Activated CD4-positive, alpha-beta T cell treated with anti-CD3 and anti-CD28 coated beads, Interleukin-2, amount 10 ng/mL, durations not matched to agents 24 days and 14 days (primary cell): ENCODE data around the gene NUBPL. TPM values are rescaled to one million over a fixed set of nuclear protein-coding genes. Genes with fewer than 3 reads are reported as not detected.
"Not testable (repeated sequence)": the region's sequence is repeated elsewhere in the genome, so short reads cannot be mapped to it uniquely, and the experiment has no call there.

Experiments
- DNase-seq: peaks from one replicate; pipeline ENCODE4 v3.0.0; 2022
- H3K27ac Mint-ChIP-seq: one replicate; pipeline ENCODE4 v1.8.0; 2022; ENCODE audit warnings: mild to moderate bottlenecking, mixed read lengths
- H3K27me3 Mint-ChIP-seq: one replicate; pipeline ENCODE4 v1.8.0; 2022; ENCODE audit warnings: mixed read lengths
- H3K36me3 Mint-ChIP-seq: one replicate; pipeline ENCODE4 v1.8.0; 2022; ENCODE audit warnings: low read depth, mild to moderate bottlenecking, mixed read lengths
- H3K4me1 Mint-ChIP-seq: one replicate; pipeline ENCODE4 v1.8.0; 2021; ENCODE audit warnings: mixed read lengths
- H3K4me3 Mint-ChIP-seq: one replicate; pipeline ENCODE4 v1.8.0; 2022; ENCODE audit warnings: mild to moderate bottlenecking, moderate library complexity, mixed read lengths
- H3K9me3 Mint-ChIP-seq: one replicate; pipeline ENCODE4 v1.8.0; 2021; ENCODE audit warnings: mixed read lengths
- intact Hi-C: fragments of 100-400 bp; cut with micrococcal nuclease; formaldehyde crosslinking; loops from one replicate; pipeline ENCODE4 v1.15.1; 2023
- total RNA-seq: library from RNA; stranded (reverse); gene quantifications from 2 replicates; pipeline ENCODE4 v1.2.3, GENCODE V29; 2022

The NUBPL gene
- total RNA-seq, 1 donor from 2014 or later = 12.3 TPM

- H3K9me3 Mint-ChIP-seq = peaks cover 10% of the 10 kb centered on the region
- peaks cover 4% of the 10 kb centered on the region for H3K36me3 Mint-ChIP-seq
- DNase-seq = no peak
- H3K27ac Mint-ChIP-seq = no peak overlapping the region
- no peaks in the 10 kb centered on the region for H3K4me1 Mint-ChIP-seq
- intact Hi-C loops = no loop called here
- H3K27me3 Mint-ChIP-seq = no peaks in the 10 kb centered on the region
- H3K4me3 Mint-ChIP-seq = no peak overlapping the region
Measured at GRCh38 chr14:31703056-31703455, 141.9 kb downstream of the NUBPL start.

GRCh38 chr14:31705731-31706130 lies 144.5 kb downstream of the NUBPL start:
- H3K4me3 Mint-ChIP-seq = no peak overlapping the region
- no peaks in the 10 kb centered on the region for H3K27me3 Mint-ChIP-seq
- peaks cover 4% of the 10 kb centered on the region for H3K36me3 Mint-ChIP-seq
- no peak overlapping the region for H3K27ac Mint-ChIP-seq
- H3K4me1 Mint-ChIP-seq = no peaks in the 10 kb centered on the region
- intact Hi-C loops = no loop called here
- no peak for DNase-seq
- peaks cover 15% of the 10 kb centered on the region for H3K9me3 Mint-ChIP-seq

DNA sequence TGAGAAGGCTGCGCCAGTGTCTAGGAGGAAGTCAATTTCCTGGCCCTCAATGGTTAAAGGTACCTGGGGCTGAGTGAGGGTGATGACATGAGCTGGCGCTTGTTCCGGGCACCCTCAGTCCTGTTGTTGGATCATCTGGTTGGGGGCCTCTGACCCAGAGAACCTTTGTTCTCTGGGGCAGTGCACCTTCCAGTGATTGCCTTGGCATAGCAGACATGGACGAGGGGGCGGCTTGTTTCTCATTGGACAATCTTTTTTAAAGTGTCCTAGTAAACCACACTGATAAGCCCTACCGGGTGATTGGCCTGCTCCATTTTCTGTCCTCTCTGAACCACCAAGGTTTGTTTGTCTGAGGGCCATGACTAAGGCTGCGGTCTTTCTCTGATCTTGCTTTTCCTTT lies 147.5 kb downstream of the NUBPL start:
- H3K36me3 Mint-ChIP-seq, H3K27ac Mint-ChIP-seq, H3K4me1 Mint-ChIP-seq, H3K27me3 Mint-ChIP-seq, intact Hi-C loops, DNase-seq, H3K4me3 Mint-ChIP-seq: not testable (repeated sequence)
- peaks cover 15% of the 10 kb centered on the region for H3K9me3 Mint-ChIP-seq

DNA sequence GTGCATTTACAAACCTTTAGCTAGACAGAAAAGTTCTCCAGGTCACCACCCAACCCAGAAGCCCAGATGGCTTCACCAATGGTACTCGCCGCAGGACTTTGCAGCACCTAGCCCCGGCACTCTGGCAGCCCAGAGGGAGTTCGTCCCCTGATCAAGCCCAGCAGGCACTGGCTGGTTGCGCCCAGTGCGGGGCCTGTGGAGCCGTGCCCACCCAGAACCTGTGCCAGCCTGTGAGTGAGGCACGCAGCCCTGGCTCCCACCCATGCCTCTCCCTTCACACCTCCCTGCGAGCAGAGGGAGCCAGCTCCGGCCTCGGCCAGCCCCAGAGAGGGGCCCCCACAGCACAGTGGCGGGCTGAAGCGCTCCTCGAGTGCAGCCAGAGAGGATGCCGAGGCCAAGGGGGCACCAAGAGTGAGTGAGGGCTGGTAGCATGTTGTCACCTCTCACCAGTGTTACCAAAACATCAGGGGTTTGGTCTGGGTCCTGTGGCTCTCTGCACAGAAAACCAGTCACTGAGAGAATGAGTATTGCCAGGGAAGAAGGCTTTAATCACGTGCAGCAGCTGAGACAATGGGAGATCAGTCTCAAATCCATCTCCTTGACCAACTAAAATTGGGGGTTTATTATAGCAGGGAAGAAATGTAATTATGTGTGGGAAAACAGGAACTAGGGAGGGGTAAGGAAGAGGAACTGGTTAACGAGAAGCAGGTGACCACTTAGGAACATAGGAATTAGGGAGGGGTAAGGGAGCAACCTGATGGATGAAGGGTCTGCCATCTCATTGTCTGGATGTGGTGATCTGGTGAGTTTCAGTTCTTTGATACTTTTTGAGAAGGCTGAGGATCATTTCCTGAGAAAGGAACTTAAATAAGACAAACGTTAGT lies 151.3 kb downstream of the NUBPL start:
- no peak for DNase-seq
- no peak overlapping the region for H3K27ac Mint-ChIP-seq
- H3K27me3 Mint-ChIP-seq = no peaks in the 10 kb centered on the region
- H3K4me1 Mint-ChIP-seq = no peaks in the 10 kb centered on the region
- H3K36me3 Mint-ChIP-seq = no peaks in the 10 kb centered on the region
- H3K4me3 Mint-ChIP-seq = no peak overlapping the region
- intact Hi-C loops = no loop called here
- H3K9me3 Mint-ChIP-seq = peaks cover 11% of the 10 kb centered on the region

DNA sequence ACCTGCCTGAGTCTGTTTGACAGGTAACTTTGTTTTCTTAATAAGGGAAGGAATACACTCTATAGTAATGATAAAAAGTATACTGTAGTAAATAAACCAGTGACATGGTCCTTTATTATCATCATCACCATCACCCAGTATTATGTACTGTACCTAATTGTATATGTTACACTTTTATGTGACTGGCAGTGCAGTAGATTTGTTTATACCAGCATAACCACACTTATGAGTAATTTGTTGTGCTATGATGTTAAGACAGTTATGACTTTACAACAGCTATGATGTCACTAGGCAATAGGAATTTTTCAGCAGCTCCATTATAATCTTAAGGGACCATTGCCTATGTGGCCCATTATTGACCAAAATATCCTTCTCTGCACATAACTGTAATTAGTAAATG lies 155.0 kb downstream of the NUBPL start:
- Mint-ChIP-seq H3K4me3 (no peak overlapping the region), H3K9me3 (peaks cover 3% of the 10 kb centered on the region), H3K27me3 (no peaks in the 10 kb centered on the region), H3K27ac (no peak overlapping the region), H3K36me3 (no peaks in the 10 kb centered on the region), H3K4me1 (no peaks in the 10 kb centered on the region)
- DNase-seq = no peak
- intact Hi-C loops = no loop called here

DNA sequence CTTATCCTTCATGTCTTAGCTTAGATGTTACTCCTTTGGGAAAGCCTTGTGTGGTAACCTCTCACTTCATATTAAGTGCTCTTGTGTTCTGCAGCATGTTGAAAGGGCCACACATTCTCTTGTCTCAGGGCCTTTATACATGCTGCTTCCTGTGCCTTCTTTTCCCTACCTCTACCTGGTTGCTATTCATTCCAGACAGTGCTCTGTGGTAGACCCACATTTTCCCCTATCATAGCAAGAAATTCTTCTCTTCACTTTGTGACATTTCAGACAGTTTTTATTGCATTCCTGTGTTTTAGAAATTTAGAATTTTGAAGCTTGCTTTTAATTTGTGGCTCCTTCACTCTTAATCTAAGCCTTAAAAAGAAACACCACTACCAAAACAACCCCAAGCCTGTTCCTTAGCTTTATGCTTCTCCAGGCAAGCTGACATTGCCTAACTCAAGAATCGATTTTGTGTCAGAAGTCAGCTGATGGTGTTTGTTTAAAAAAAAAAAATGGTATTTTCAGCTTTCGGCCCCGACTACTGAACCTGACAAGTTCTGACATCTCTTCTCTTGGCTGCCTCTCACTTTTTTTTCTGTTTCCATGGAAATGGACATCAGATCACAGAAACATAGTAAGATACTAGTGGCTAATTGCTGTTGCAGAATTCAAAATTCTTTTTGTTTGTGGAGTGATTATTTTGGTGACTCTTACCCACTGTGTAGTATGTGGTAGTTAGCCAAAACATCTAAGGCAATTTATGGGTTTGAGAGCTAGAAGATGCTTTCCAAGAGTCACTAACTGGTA lies 156.3 kb downstream of the NUBPL start:
- Mint-ChIP-seq H3K36me3 (no peaks in the 10 kb centered on the region), H3K4me3 (no peak overlapping the region), H3K4me1 (no peaks in the 10 kb centered on the region), H3K27ac (no peak overlapping the region), H3K27me3 (no peaks in the 10 kb centered on the region), H3K9me3 (peaks cover 5% of the 10 kb centered on the region)
- intact Hi-C loops = no loop called here
- no peak for DNase-seq

DNA sequence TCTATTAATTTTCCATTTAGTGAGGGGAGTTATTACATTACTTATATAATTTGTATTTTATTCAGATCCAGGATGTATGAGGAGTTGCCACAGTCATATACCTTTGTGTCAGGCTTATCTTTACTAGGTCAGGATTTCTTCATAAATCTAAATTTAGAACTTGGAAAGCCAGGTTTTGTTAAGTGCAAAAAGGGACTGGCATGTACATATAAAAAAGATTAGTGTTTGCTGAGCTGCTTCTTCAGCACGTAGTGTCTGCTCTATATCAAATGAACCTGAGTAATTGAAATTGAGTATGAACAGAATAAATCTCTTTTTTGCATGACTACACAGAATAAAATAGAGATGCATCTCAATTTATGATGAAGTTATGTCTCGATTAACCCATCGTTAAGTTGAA lies 157.4 kb downstream of the NUBPL start:
- no peak overlapping the region for H3K27ac Mint-ChIP-seq
- DNase-seq = no peak
- H3K4me1 Mint-ChIP-seq = no peaks in the 10 kb centered on the region
- H3K27me3 Mint-ChIP-seq = no peaks in the 10 kb centered on the region
- peaks cover 7% of the 10 kb centered on the region for H3K9me3 Mint-ChIP-seq
- no peaks in the 10 kb centered on the region for H3K36me3 Mint-ChIP-seq
- H3K4me3 Mint-ChIP-seq = no peak overlapping the region
- intact Hi-C loops = no loop called here

GRCh38 chr14:31718985-31719384 lies 157.8 kb downstream of the NUBPL start:
- H3K27me3 Mint-ChIP-seq = no peaks in the 10 kb centered on the region

GRCh38 chr14:31726337-31726736 lies 165.1 kb downstream of the NUBPL start:
- no peak for DNase-seq
- intact Hi-C loops = no loop called here
- no peak overlapping the region for H3K27ac Mint-ChIP-seq
- H3K36me3 Mint-ChIP-seq = no peaks in the 10 kb centered on the region
- no peak overlapping the region for H3K4me3 Mint-ChIP-seq
- H3K9me3 Mint-ChIP-seq = peaks cover 11% of the 10 kb centered on the region
- no peaks in the 10 kb centered on the region for H3K27me3 Mint-ChIP-seq
- no peaks in the 10 kb centered on the region for H3K4me1 Mint-ChIP-seq

More at GRCh38 chr14:31718985-31719384, 157.8 kb downstream of the NUBPL start:
- intact Hi-C loops = no loop called here
- Mint-ChIP-seq H3K9me3 (peaks cover 7% of the 10 kb centered on the region), H3K4me1 (no peaks in the 10 kb centered on the region), H3K27ac (no peak overlapping the region), H3K4me3 (no peak overlapping the region), H3K36me3 (no peaks in the 10 kb centered on the region)
- DNase-seq = no peak

DNA sequence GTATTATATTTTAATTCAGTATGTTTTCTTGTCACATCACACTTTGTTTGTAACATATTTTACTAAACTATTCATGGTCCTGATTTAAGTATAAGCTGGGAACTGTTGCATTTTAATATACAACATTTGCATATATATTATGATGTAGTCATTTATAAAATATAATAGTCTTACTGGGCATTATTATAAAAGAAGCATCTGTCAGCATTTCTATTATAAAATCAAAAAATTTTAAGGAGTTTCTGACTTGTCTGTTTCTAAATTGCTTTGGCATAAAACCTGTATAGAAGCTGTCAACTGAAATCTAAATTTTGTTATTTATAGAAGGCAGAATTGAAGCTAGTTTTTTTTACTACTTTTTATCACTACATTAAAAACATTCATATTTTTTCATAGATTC lies 166.6 kb downstream of the NUBPL start:
- DNase-seq = no peak
- Mint-ChIP-seq H3K4me3 (no peak overlapping the region), H3K27me3 (no peaks in the 10 kb centered on the region), H3K9me3 (peaks cover 8% of the 10 kb centered on the region), H3K4me1 (no peaks in the 10 kb centered on the region), H3K36me3 (no peaks in the 10 kb centered on the region), H3K27ac (no peak overlapping the region)
- intact Hi-C loops = no loop called here

DNA sequence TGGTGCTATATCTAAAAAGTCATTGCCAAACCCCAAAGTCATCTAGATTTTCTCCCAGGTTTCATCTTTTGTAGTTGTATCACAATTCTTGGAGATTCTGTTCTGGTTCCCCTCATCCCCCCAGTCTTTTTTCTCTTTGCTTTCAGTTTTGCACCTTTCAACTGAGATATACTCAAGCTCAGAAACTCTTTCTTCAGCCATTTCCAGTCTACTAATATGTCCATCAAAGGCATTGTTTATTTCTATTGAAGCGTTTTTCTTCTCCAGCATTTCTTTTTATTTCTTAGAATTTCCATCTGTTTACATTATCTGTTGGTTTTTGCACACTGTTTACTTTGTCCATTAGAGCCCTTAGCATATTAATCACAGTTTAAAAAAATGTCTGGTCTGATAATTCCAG lies 179.5 kb downstream of the NUBPL start:
- Mint-ChIP-seq H3K4me3 (no peak overlapping the region), H3K27ac (no peak overlapping the region), H3K9me3 (peaks cover 12% of the 10 kb centered on the region), H3K27me3 (no peaks in the 10 kb centered on the region), H3K36me3 (no peaks in the 10 kb centered on the region), H3K4me1 (no peaks in the 10 kb centered on the region)
- intact Hi-C loops = no loop called here
- no peak for DNase-seq

DNA sequence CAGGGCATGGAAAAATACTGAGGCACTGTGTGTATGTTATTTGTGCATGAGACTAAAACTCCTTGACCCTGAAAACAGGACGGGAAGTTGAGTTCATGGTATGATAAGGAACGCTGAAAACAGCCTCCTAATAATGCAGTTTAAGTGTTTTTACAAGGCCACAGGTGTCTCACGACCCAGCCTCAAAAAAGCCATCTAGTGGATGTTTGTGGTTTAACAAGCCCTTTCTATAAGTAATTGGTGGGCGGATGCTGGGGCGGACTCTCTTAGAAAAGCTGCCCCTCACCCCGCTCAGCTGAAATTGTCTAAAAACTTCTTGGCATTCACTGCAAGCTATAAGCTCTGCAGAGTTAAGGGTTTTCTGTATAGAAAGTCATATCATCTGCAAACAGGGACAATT lies 184.5 kb downstream of the NUBPL start:
- Mint-ChIP-seq H3K27me3 (no peaks in the 10 kb centered on the region), H3K9me3 (peaks cover 26% of the 10 kb centered on the region), H3K36me3 (peaks cover 1% of the 10 kb centered on the region), H3K4me3 (no peak overlapping the region), H3K27ac (no peak overlapping the region), H3K4me1 (no peaks in the 10 kb centered on the region)
- no peak for DNase-seq
- intact Hi-C loops = no loop called here

GRCh38 chr14:31746326-31746725 lies 185.1 kb downstream of the NUBPL start:
- no peaks in the 10 kb centered on the region for H3K4me1 Mint-ChIP-seq
- H3K36me3 Mint-ChIP-seq = peaks cover 1% of the 10 kb centered on the region
- H3K27ac Mint-ChIP-seq = no peak overlapping the region
- peaks cover 27% of the 10 kb centered on the region for H3K9me3 Mint-ChIP-seq
- H3K4me3 Mint-ChIP-seq = no peak overlapping the region
- intact Hi-C loops = no loop called here
- H3K27me3 Mint-ChIP-seq = no peaks in the 10 kb centered on the region
- no peak for DNase-seq

GRCh38 chr14:31749275-31749674 lies 188.1 kb downstream of the NUBPL start:
- no peak overlapping the region for H3K27ac Mint-ChIP-seq
- peaks cover 1% of the 10 kb centered on the region for H3K36me3 Mint-ChIP-seq
- peaks cover 36% of the 10 kb centered on the region for H3K9me3 Mint-ChIP-seq
- no peaks in the 10 kb centered on the region for H3K27me3 Mint-ChIP-seq
- intact Hi-C loops = no loop called here
- no peaks in the 10 kb centered on the region for H3K4me1 Mint-ChIP-seq
- DNase-seq = no peak
- H3K4me3 Mint-ChIP-seq = no peak overlapping the region
